HG02610 (cell line): ENCODE results near the gene LDHA.
"Not testable (repeated sequence)": the region's sequence is repeated elsewhere in the genome, so short reads cannot be mapped to it uniquely, and the experiment has no call there.

ENCODE experiments used
- ATAC-seq: cut with Tn5 transposase; IDR thresholded peaks from one replicate; pipeline ENCODE4 v1.9.1; 2021; ENCODE audit warnings: mild to moderate bottlenecking, moderate library complexity; ENCODE audit not compliant: unreplicated experiment

LDHA gene

GRCh38 chr11:18393581-18394274 is 635 bp upstream of the LDHA start:
- ATAC-seq, result no peak

- no peak for ATAC-seq
These were observed 768 bp downstream of the LDHA start for GRCh38 chr11:18394928-18395734.

GRCh38 chr11:18395735-18396504 is 1.6 kb downstream of the LDHA start:
- peak; percentile 64 for ATAC-seq

DNA sequence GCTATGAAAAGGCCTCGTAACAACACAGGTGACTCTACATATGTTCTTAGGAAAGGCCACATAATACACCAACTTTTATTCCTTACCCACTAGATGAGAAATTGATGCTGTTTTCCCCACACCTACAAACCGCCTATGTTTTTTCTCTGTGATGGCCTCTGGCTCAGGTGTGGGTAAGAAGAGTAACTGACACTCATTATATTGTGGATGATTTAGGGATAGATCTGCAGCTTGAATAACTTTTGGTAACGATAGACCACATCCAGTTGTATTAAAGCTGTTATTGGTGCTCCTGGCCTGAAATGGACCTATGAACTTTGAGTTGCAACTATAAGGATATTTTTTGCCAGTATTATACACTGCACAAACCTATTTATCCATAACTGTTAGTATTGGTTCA is 3.6 kb downstream of the LDHA start:
- ATAC-seq, result no peak

- ATAC-seq, result not testable (repeated sequence)
These were observed 6.7 kb downstream of the LDHA start for GRCh38 chr11:18401077-18401476.

GRCh38 chr11:18404062-18404461 is 9.7 kb downstream of the LDHA start:
- no peak for ATAC-seq

DNA sequence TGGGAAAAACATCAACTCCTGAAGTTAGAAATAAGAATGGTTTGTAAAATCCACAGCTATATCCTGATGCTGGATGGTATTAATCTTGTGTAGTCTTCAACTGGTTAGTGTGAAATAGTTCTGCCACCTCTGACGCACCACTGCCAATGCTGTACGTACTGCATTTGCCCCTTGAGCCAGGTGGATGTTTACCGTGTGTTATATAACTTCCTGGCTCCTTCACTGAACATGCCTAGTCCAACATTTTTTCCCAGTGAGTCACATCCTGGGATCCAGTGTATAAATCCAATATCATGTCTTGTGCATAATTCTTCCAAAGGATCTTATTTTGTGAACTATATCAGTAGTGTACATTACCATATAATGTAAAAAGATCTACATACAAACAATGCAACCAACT is 13.0 kb downstream of the LDHA start:
- not testable (repeated sequence) for ATAC-seq

- no peak for ATAC-seq
These were observed 14.4 kb downstream of the LDHA start for GRCh38 chr11:18408558-18409291.

DNA sequence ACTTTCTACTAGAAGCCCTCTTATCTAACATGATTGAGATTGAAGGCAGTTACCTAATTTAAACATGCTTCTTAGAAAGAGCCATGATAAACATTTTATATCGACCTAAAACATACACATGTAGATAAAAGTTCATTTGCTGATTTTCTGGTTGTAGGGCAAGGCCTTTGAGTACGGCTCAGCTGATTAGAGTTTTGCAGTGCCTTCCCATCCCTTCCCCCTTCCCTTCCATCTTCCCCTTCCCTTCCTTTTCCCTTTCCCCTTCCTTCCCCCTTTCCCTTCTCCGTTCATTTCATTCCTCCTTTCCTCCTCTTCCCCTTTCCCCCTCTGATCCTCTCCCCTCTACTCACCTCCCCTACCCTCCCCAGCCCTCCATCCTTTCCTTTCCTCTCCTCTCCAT is 22.1 kb downstream of the LDHA start:
- no peak for ATAC-seq

DNA sequence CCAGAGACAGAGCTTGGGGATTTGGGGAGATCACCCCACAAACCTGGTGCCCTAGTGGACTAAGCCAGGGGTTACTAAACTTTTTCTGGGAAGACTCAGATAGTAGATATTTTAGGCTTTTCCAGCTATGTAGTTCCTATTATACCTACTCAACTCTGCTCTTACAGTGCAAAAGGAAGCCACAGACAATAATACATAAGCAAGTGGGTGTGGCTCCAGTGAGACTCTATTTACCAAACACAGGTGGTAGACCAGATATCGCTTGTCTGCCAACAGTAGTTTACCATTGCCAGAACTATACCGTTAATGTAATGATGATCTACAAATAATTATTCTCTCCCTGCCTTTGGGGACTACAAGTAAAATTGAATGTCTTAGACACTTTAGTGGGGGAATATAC is 24.7 kb downstream of the LDHA start:
- no peak for ATAC-seq

GRCh38 chr11:18420067-18420466 is 25.7 kb downstream of the LDHA start:
- no peak for ATAC-seq

GRCh38 chr11:18427240-18427639 is 32.9 kb downstream of the LDHA start:
- ATAC-seq, result no peak

DNA sequence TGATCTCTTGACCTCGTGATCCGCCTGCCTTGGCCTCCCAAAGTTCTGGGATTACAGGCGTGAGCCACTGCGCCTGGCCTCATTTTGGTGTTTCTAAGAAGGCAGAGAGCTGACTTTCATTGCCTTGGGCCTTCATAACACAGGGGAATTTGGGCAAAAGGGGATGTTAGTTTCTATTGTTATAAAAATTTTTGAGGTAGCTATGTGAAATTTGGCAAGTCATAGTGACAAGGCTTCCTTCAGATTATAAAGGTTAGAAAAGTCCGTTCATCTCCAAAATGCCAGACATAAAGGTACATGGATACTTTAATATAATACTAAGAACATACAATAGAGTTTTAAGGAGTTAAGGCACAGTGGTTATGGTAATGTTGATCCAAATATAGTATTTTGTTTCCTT is 35.0 kb downstream of the LDHA start:
- ATAC-seq, result no peak

- no peak for ATAC-seq
These were observed 44.3 kb downstream of the LDHA start for GRCh38 chr11:18438691-18439090.

- no peak for ATAC-seq
These were observed 54.9 kb downstream of the LDHA start for GRCh38 chr11:18449251-18449650.

- ATAC-seq, result no peak
These were observed 58.6 kb downstream of the LDHA start for GRCh38 chr11:18452927-18453326.

DNA sequence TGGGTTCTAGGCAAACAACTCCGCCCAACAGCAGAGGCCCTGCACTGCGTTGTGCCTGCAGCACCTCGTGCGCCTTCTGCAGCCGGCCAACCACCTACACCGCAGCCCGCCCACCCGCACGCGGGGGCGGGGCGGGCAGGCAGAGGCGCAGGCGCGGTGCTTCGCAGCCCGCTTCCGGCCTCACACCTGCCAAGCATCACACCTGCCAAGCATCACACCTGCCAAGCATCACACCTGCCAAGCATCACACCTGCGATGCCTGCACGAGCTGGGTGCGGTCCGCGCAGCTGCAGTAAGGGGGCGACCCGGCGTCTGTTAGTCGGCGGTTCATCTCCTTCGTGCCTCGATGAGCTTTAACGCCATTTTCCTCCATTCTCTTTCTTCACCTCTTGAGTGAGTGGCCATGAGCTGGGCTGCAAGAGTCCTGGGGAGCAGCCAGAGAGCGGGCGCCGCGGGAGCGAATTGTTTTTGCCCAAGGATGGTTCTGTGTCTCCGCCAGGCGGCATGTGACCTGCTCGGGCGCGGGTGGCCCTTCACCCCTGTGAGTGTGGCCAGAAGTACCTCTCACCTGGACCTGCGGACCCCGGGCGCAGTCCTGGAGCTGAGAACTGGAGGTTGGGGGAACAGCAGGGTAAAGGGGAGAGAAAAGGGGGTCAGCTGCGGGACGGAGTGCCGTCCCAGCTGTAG is 61.5 kb downstream of the LDHA start, which contains the start of gene LDHAL6A:
Gene LDHAL6A, plus strand, starts transcription at position 171 of the 687 bp plus-strand sequence. CDS start 825 bp downstream, outside the sequence.
- ATAC-seq, result no peak

DNA sequence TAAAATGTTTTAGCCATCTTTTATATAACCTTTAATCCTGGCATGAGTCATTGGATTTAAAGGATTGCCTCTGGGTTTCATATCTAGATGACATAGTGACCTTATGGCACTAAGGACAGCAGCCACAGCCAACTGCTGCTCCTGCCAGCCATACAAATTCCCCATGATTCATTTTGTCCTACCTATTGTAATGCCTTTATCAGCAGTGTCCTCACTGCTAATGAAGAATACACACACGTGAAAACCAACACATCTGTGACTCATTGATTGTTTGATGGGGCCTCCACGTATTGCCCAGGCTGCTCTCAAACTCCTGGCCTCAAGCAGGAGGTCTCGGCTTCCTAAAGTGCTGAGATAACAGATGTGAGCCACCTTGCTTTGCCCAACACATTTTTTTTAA is 63.1 kb downstream of the LDHA start:
- no peak for ATAC-seq
